Spleen (tissue), 11 donors: Measurements from ENCODE around the gene ZBTB5. TPM values are rescaled to one million over a fixed set of nuclear protein-coding genes. Genes with fewer than 3 reads are reported as not detected.
A peak's percentile ranks its signal among the peaks of the same experiment; 100 is the strongest.

Source experiments
- DNase-seq: peaks from one replicate; pipeline ENCODE4 v3.0.0-alpha.2; 2020
- H3K27ac ChIP-seq, 8 donors: fragments of 200-600 bp; sonication (generic) in 7 of 8; 1 replicate in 4 of 8; 2 replicates in 4 of 8; pipeline versions ENCODE4 v1.5.0 to v1.8.0; 2016 to 2021; ENCODE audit warnings: inconsistent platforms in 4 of 8, mild to moderate bottlenecking in 4 of 8, moderate library complexity in 1 of 8
- H3K27me3 ChIP-seq, 7 donors: fragments of 200-600 bp; sonication (generic) in 6 of 7; replicated peaks in 1 of 7; 1 replicate in 4 of 7; 2 replicates in 3 of 7; pipeline versions ENCODE4 v1.5.0 to v1.8.0; 2016 to 2021; ENCODE audit warnings: inconsistent platforms in 3 of 7, mild to moderate bottlenecking in 1 of 7
- H3K36me3 ChIP-seq, 6 donors: fragments of 200-600 bp; sonication (generic) in 5 of 6; 1 replicate in 4 of 6; 2 replicates in 2 of 6; pipeline versions ENCODE4 v1.5.0 to v1.8.0; 2016 to 2021; ENCODE audit warnings: inconsistent platforms in 2 of 6
- H3K4me1 ChIP-seq, 6 donors: fragments of 200-600 bp; sonication (generic) in 5 of 6; 1 replicate in 3 of 6; 2 replicates in 3 of 6; pipeline versions ENCODE4 v1.5.0 to v1.8.0; 2016 to 2021; ENCODE audit warnings: inconsistent platforms in 3 of 6
- H3K4me3 ChIP-seq, 8 donors: fragments of 200-600 bp; sonication (generic) in 7 of 8; 1 replicate in 4 of 8; 2 replicates in 4 of 8; pipeline versions ENCODE4 v1.5.0 to v1.8.0; 2016 to 2021; ENCODE audit warnings: inconsistent platforms in 4 of 8, mild to moderate bottlenecking in 4 of 8, moderate library complexity in 2 of 8
- H3K9me3 ChIP-seq, 8 donors: fragments of 200-600 bp; sonication (generic) in 7 of 8; 1 replicate in 4 of 8; 2 replicates in 4 of 8; pipeline versions ENCODE4 v1.5.0 to v1.8.0; 2016 to 2021; ENCODE audit warnings: inconsistent platforms in 4 of 8
- POLR2A ChIP-seq, 3 donors: fragments of 450-650 bp; IDR thresholded peaks; one replicate each; pipeline ENCODE4 v1.5.1; 2017; ENCODE audit warnings: antibody characterized with exemption in 3 of 3, mild to moderate bottlenecking in 1 of 3
- POLR2AphosphoS5 ChIP-seq, 3 donors: sonication (generic); formaldehyde crosslinking; IDR thresholded peaks; one replicate each; pipeline ENCODE4 v1.5.1; 2017; ENCODE audit warnings: antibody characterized with exemption in 3 of 3
- WGBS, 5 donors: extraction: QIAGEN DNeasy Blood & Tissue Kit in 3 of 5; methylation state at CpG; one replicate each; pipeline versions ENCODE4 v1.1.5 to v1.1.7; 2013 to 2018; 5-methylcytosine and 5-hydroxymethylcytosine counted together
- intact Hi-C: fragments of 100-400 bp; cut with DNase I; formaldehyde crosslinking; loops from one replicate; pipeline ENCODE4 v1.15.0; 2023; ENCODE audit warnings: low total_unique reads
- polyA plus RNA-seq, 3 donors: library from polyadenylated mRNA; stranded (reverse); fragments of 200-250 nt; gene quantifications; one replicate each; pipeline ENCODE4 v1.2.1, GENCODE V29; 2013
- total RNA-seq, 7 donors: library from RNA; depleted of rRNA in 3 of 7; stranded (reverse); fragments of >200 nt in 3 of 7; fragmentation: NEBNext Ultra II Directional in 4 of 7; extraction: Animal tissue kit (Norgen Biotek cat#: 25700) in 4 of 7; gene quantifications; one replicate each; pipeline versions ENCODE4 v1.1.0 to v1.2.1, GENCODE V29; 2016 to 2021
- TF ChIP-seq, protein P1 (sequence below), 11 experiments: fragments of 200-600 bp in 7 of 11; fragments of 450-650 bp in 4 of 11; sonication (generic) in 4 of 11; IDR thresholded peaks in 8 of 11; conservative IDR thresholded peaks in 3 of 11; 1 replicate in 7 of 11; 2 replicates in 4 of 11; pipeline versions ENCODE4 v1.4.0 to v1.8.0; 2016 to 2021; ENCODE audit warnings: antibody characterized with exemption in 11 of 11, inconsistent platforms in 4 of 11, mild to moderate bottlenecking in 1 of 11
- donor health status: healthy with polysubstance abuse.
- donor health status: DM: no; HTN: no; CAD: no; lungs with moderate emphysema.
- donor health status: DM: no; HTN: no; CAD: no.
- donor health status: Bipolar disorder and iron deficiency.
- donor health status: healthy.
- donor health status: DM: no; HTN: no; CAD: no.
- donor health status: DM: yes; HTN: yes; CAD: no.

Gene ZBTB5
- total and polyA plus RNA-seq, 10 donors: 4.7 to 15.1 (median 11.5) TPM

DNA sequence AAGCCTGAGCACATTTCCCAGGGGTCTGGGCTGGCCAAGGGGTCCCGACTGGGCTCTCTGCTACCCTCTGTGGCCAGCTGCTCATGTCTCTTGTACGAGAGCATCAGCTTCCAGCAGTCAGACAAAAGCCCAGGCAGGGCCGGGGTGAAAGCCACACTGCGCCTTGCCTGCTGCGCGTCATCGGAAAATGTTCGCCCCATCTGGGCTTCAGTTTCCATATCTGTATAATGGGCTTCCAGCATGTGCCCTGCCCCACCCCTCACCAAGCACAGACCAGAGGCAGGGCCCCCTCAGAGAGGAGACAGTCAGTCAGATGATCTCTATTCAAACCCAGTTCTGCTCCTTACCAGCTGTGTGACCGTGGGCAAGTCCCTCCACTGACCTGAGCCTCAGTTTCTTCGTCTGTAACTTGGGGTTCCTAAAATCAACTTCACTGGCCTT, 50.7 kb downstream of the ZBTB5 start:
- peak; percentile 71 for DNase-seq
- TF ChIP-seq POLR2AphosphoS5 (IDR thresholded peaks at IDR 0.05) (no peak), POLR2A (IDR thresholded peaks at IDR 0.05) (no peak)
- TF ChIP-seq, protein P1, sequence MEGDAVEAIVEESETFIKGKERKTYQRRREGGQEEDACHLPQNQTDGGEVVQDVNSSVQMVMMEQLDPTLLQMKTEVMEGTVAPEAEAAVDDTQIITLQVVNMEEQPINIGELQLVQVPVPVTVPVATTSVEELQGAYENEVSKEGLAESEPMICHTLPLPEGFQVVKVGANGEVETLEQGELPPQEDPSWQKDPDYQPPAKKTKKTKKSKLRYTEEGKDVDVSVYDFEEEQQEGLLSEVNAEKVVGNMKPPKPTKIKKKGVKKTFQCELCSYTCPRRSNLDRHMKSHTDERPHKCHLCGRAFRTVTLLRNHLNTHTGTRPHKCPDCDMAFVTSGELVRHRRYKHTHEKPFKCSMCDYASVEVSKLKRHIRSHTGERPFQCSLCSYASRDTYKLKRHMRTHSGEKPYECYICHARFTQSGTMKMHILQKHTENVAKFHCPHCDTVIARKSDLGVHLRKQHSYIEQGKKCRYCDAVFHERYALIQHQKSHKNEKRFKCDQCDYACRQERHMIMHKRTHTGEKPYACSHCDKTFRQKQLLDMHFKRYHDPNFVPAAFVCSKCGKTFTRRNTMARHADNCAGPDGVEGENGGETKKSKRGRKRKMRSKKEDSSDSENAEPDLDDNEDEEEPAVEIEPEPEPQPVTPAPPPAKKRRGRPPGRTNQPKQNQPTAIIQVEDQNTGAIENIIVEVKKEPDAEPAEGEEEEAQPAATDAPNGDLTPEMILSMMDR (IDR thresholded peaks at IDR 0.05 in 8 of 11, conservative IDR thresholded peaks at IDR 0.05 in 3 of 11): no peak
- peaks cover 0 to 52% (median 18%) of the 10 kb centered on the region in 6 donors for H3K4me1 ChIP-seq
- no peak overlapping the region for H3K4me3 ChIP-seq
- WGBS, 5 donors: 82 to 91% (median 89%) methylated on average over 9 to 10 of the region's 10 CpGs
- intact Hi-C loops: no loop called here
- no peaks in the 10 kb centered on the region for H3K9me3 ChIP-seq
- no peak overlapping the region for H3K27ac ChIP-seq
- H3K27me3 ChIP-seq: no peaks in the 10 kb centered on the region
- H3K36me3 ChIP-seq: no peaks in the 10 kb centered on the region

DNA sequence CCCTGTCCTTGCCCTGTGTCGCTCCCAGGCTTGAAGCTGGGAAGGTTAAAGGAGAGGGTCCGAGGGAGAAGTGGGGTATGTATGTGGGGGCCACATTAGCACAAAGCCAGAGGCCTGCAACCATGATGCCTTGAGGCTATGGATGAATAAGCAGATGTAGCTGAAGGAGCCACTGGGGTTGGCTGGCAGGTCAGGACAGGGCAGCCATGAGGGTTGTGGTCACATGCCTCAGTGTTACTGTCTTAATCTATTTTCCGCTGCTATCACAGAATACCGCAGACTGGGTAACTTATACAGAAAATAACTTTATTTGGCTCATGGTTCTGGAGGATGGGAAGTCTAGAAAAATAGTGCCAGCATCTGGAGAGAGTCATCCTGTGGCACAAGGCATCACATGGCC, 51.9 kb downstream of the ZBTB5 start:
- no peak overlapping the region for H3K27ac ChIP-seq
- no peak for TF ChIP-seq POLR2A (IDR thresholded peaks at IDR 0.05)
- intact Hi-C loops: no loop called here
- no peaks in the 10 kb centered on the region for H3K36me3 ChIP-seq
- peak; percentile 57 for DNase-seq
- H3K27me3 ChIP-seq: no peaks in the 10 kb centered on the region
- no peak overlapping the region for H3K4me3 ChIP-seq
- no peaks in the 10 kb centered on the region for H3K9me3 ChIP-seq
- 88 to 96% (median 91%) methylated on average over 4 of the region's 4 CpGs for WGBS, 5 donors
- H3K4me1 ChIP-seq: peaks cover 0 to 64% (median 28%) of the 10 kb centered on the region in 6 donors

DNA sequence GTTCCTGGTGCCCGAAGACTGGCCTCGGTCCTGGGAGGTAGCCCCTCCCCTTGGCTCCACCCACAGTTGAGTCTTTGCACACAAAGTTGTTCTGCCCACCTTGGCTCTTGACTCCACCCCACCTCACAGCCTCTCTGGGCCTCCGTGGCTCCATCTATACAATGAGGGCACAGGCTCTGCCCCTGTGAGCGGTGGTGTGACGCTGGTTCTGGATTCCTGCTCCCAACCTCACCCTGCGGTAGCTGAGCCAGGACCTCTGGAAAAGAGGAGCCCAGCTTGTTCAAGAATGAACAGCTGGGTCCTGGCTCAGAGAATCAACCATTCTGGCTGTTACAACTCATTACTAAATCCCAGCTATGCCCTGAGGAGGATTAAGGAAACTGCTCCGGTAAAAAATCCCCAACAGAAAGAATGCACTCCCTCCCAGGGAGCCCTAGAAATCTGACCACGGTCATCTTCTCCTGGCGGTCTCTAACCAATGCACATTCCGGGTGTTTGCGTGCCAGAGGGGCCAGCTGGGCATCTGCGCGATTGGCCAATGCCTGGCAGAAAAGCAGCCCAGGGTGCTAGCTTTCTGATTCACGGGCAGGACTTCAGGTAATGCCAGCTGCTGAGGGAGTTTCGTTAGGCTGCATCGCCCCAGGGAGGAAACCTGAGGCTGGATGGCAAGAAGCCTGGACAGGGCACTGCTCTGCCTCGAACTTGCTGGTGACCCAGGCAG, 52.7 kb downstream of the ZBTB5 start:
- Histone ChIP-seq H3K4me1 (peaks cover 2 to 70% (median 29%) of the 10 kb centered on the region in 6 donors), H3K9me3 (no peaks in the 10 kb centered on the region), H3K36me3 (no peaks in the 10 kb centered on the region), H3K27ac (no peak overlapping the region), H3K4me3 (no peak overlapping the region), H3K27me3 (no peaks in the 10 kb centered on the region)
- TF ChIP-seq, protein P1 (IDR thresholded peaks at IDR 0.05 in 8 of 11, conservative IDR thresholded peaks at IDR 0.05 in 3 of 11): no peak
- TF ChIP-seq POLR2A (IDR thresholded peaks at IDR 0.05) (no peak), POLR2AphosphoS5 (IDR thresholded peaks at IDR 0.05) (no peak)
- WGBS, 5 donors: 61 to 85% (median 83%) methylated on average over 16 to 17 of the region's 17 CpGs
- intact Hi-C loops: no loop called here
- no peak for DNase-seq

DNA sequence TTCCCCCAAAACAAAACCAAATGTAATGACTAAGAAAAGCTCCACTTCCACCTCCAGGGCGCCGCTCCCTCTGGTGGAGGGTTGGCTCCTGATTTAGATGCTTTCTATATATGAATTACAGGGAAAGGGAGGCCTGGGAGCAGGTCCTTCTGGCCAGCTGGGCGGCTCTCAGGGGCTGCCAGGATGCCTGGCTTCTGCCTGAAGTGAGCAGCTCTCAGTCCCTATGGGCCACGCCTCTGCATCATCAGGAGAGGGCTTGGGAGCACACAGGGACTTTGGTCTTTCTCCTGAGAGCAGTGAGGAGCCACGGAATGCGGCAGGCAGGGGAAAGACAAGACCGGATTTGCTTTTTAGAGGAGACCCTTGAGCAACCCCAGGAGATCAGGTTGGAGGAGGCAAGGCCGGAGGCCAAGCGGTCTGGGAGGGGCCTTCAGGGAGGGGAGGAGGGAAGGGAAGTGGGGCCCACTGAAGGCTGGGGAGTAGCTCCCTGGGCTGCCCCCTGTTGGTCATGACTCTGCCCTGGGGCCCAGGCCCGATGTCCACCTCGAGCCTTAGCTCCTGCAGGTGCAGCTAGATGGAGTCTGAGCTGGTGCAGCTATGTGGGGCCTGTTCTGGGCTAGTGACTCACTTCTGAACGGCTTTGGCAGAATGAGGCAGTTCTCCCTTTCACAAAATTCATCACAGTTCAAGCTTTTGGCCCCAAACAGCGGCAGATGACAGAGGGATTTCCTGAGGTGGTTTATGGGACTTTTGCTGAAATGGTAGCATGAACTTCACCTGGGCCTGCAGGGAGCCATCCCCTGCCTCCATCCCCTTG, 54.1 kb downstream of the ZBTB5 start:
- Histone ChIP-seq H3K9me3 (no peaks in the 10 kb centered on the region), H3K4me3 (no peak overlapping the region), H3K36me3 (no peaks in the 10 kb centered on the region), H3K27ac (no peak overlapping the region), H3K4me1 (peaks cover 2 to 74% (median 29%) of the 10 kb centered on the region in 6 donors), H3K27me3 (no peaks in the 10 kb centered on the region)
- TF ChIP-seq, protein P1 (IDR thresholded peaks at IDR 0.05 in 8 of 11, conservative IDR thresholded peaks at IDR 0.05 in 3 of 11): peak in 2 of 11 experiments; percentile 10 to 29
- TF ChIP-seq POLR2A (IDR thresholded peaks at IDR 0.05): no peak
- peak; percentile 68 for DNase-seq
- WGBS, 5 donors: 59 to 77% (median 67%) methylated on average over 12 of the region's 13 CpGs
- intact Hi-C loops: no loop called here
